GM23248 (cell line): ENCODE data around the gene CCDC85B.

Experiments
- EZH2 ChIP-seq: fragments of 200-600 bp; sonication (generic); IDR thresholded peaks from 2 replicates; pipeline ENCODE4 v1.6.1; 2018; ENCODE audit warnings: antibody characterized with exemption, mild to moderate bottlenecking; ENCODE audit not compliant: insufficient read depth, poor library complexity, severe bottlenecking
- EZH2phosphoT487 ChIP-seq: fragments of 200-600 bp; sonication (generic); IDR thresholded peaks from 2 replicates; pipeline ENCODE4 v1.6.1; 2018; ENCODE audit warnings: antibody characterized with exemption, moderate library complexity, mild to moderate bottlenecking, low read depth; ENCODE audit not compliant: insufficient read depth

DNA sequence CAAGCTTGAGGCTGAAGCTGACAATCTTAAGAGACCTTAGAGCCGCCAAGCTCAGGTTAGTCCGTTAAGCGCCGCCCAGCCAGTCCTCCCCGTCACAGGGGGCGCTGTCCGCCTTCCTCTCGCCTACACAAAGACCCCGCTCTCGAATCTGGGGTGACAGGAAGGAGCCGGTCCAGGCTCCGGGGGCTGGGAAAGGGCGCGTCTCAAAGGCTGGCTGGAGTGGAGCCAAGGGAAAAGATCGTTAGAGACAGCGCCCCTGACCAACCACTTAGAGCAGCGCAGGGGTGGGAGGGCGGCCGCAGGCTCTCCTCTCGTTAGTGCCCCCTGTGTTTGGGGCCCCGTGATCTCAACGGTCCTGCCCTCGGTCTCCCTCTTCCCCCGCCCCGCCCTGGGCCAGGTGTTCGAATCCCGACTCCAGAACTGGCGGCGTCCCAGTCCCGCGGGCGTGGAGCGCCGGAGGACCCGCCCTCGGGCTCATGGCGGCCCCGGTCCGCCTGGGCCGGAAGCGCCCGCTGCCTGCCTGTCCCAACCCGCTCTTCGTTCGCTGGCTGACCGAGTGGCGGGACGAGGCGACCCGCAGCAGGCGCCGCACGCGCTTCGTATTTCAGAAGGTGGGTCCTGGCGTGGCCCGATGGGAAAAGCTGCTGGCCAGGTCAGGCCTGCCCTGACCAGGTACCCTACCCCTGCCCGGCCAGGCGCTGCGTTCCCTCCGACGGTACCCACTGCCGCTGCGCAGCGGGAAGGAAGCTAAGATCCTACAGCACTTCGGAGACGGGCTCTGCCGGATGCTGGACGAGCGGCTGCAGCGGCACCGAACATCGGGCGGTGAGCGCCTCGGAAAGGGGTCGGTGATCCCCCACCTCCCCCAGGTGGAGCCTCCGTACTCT, 30.0 kb upstream of the CCDC85B start, which contains the start of gene MUS81:
- no peak for TF ChIP-seq EZH2
- TF ChIP-seq EZH2phosphoT487 = no peak
